ENCODE data around the gene MACROD2.

The MACROD2 gene

DNA sequence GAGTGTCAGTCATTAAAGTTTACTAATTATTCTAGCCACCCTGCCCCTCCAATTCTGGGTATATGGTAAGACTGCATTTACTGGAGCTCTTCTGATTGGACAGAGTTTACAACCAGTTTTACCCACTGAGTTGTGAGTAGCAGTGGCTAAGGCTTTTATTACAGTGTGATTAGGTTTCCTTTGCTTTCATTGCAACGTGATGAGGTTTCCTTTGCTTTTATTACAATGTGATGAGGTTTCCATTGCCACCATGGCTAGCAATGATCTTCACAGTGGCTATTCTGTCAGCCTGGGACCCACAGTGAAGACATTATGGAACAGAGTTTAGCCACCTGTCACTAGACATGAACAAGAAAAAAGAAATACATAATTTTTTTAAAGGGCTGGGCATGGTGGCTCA, 1052.3 kb downstream of the MACROD2 start:
- no peak for DNase-seq (ENCODE audit: low read depth in 2 of 2)

DNA sequence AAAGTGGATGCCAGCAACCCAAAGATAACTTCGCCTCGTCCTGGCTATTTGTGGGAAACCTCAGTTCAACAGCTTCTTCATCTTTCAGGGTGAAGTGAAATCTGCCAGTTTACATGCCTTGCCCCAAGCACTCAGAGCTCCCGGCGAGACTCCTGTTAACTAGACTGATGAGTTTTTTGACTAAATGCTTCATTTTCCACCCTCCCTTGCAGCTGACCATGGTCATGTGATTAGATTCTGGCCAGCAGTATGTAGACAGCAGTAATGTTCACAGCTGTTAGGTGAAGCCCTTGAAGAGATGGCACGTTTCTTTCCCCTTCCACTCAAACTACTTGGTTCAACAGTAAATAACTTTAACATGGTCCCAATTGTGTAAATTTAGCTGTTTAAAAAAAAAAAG, 1060.9 kb downstream of the MACROD2 start:
- DNase-seq (ENCODE audit: low read depth in 2 of 2) = no peak

DNA sequence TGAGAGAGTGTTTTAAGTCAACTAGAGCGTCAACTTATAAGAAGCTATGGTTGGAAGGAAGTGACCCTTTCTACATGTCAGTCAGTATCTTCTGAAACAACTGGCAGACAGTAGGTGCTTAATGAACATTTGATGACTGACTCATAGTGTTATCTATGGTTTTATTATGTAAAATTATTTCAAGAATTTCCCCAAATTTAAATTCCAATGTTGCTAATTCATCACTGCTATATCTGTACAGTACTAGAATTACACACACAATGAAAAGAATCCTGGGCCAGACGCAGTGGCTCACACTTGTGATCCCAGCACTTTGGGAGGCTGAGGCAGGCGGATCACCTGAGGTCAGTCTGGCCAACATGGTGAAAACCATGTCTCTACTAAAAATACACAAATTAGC, 1063.5 kb downstream of the MACROD2 start:
- DNase-seq (ENCODE audit: low read depth in 2 of 2) = no peak

DNA sequence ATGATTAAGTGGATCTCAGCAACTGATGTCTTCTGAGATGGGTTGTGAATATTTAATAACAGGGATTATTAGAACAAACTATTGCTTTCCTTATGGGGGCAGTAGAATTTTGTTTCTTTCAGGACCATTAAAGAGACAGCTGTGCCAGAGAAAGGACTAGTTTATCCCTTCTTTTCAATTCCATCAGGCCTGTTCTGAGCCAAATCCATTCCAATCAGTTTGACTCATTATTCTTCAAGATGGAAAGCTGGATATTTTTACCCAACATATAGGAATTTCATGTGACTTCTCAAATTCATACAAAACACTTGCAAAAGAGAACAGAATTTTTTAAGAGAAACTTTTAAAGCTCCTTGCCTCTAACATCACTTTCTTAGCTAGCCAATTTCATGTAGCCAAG, 1064.1 kb downstream of the MACROD2 start:
- DNase-seq (ENCODE audit: low read depth in 2 of 2) = no peak

DNA sequence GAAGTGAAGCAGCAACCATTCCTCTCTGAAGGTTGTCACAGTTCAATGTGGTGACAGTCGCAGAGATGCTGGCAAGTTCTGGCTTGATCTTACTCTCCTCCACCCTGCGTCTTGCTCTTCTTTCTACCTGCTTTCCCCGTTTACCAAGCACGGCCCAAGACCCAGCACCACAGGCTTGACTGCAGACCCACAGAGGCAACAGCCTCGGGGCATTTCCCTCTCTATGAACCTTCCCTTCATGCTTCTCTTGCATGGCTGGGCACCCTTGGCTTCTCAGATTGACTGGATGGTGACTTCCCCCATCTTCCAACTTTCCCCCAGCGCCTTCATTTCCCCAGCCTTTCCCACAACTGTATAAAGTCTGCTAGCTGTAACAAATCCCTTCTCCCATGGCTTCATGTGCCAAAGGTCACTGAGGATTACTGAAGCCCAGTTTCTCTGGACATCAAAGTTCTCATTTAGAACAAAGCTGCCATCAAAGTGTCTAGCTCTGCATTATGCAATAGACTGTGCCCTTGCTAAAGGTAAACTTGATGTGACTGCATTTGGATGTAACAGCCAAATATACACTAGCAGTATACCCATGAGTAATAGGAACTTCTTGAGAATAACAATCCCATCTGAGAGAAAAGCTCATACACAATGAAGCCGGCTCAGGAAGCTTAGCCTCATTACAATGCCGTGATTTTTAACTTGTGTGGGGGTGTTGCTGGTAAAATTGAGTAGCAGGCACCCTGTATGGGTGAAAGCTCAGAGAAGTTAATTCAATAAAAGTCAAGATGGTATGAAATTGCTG, 1065.1 kb downstream of the MACROD2 start:
- no peak for DNase-seq (ENCODE audit: low read depth in 2 of 2)

DNA sequence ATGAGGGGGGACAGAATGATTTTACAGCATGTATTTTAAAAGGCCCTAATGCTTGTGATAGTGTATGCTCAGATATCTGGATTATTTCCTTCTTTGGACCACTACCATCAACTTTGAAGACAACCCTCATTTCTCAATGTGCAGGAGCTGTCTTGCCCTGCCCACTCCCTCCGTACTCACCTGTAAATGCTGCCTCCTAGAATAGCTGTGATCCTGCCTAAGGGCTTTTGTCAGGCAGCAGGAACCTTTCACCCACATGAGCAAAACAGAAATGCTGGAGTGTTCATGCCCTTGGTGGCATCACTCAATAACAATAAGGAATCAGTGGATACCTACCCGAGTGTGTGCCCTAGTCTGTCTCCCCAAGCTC, 1065.7 kb downstream of the MACROD2 start:
- no peak for DNase-seq (ENCODE audit: low read depth in 2 of 2)

DNA sequence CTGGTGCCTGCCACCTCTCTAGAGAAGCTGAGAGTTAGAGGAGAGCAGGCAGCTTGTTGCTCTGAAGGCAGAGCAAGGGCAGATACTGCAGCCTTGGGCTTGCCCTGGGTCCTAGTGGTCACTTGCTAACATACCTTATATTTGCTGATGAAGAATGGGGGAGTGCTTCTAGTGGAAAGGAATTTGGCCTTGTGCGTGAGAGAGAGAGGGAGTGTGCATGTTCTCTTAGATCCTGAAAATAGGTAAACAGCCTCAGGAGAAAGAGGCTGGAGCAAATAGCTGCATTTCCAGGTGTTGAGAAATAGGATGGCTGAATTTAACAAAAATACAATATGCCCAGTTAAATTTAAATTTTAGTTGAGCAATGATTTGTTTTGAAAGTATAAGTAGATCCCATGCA, 1066.6 kb downstream of the MACROD2 start:
- no peak for DNase-seq (ENCODE audit: low read depth in 2 of 2)

DNA sequence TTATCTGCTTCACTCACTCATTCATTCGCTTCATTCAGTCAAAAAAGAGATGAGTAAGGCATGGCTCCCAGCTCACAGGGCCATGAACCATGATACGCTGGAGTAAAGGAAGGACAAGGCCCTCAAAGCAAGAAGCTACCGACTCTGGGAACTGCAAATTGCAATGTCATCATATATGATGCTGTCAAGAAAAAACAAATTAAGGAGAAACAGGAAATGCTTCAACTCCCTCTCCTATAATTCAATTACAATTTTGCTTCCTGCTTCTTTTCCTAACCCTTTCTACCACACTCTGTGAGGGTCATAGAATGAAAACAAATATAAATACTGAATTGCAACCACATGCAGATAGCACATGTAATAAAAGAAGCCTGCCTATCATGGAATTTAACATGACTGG, 1067.8 kb downstream of the MACROD2 start:
- no peak for DNase-seq (ENCODE audit: low read depth in 2 of 2)

DNA sequence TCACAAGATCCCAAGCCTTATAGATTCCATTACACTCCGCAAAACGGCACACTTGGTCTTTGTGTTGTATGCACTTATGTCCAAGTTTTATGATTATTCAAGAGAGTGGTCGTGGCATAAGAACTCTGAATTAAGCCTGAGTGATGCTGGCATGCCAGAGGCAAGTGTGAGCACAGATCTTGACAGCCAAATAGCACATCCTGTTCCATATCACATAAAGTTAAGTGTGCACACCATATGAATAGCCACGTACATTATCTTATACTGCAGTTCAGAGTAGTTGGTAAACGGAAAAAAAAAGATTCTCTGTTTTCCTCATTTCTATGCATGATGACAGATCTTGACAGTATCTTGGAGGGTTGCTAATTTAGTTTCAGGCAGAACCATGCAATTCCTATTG, 1069.4 kb downstream of the MACROD2 start:
- no peak for DNase-seq (ENCODE audit: low read depth in 2 of 2)

DNA sequence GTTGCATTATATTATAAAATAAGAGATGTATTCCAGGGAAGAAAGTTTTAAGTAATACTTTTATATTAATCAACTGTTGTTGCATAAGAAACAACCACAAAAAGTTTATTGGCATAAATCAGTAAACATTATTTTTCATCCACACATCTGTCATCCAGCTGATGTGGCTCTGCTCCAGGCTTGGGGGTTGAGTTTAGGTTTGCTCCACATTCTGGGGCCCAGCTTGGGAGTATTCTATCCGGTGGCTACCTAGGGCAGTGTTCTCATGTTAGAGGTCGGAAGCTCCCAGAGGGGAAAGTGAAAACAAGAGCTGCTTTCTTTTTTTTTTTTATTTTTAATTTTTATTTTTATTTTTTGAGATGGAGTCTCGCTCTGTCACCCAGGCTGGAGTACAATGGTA, 1070.5 kb downstream of the MACROD2 start:
- DNase-seq (ENCODE audit: low read depth in 2 of 2) = no peak

DNA sequence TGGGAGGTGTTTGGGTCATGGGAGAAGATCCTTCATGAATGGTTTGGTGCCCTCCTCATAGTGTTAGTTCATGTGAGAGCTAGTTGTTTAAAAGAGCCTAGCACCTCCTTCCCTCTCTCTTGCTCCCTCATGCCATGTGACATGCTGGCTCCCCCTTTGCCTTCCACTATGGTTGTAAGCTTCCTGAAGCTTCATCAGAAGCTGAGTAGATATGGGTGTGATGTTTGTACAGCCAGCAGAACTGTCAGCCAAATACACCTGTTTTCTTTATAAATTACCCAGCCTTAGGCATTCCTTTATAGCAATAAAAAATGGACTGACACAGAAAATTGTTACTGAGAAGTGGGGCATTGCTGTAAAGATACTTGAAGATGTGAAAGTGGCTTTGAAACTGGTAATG, 1073.2 kb downstream of the MACROD2 start:
- DNase-seq (ENCODE audit: low read depth in 2 of 2) = no peak

DNA sequence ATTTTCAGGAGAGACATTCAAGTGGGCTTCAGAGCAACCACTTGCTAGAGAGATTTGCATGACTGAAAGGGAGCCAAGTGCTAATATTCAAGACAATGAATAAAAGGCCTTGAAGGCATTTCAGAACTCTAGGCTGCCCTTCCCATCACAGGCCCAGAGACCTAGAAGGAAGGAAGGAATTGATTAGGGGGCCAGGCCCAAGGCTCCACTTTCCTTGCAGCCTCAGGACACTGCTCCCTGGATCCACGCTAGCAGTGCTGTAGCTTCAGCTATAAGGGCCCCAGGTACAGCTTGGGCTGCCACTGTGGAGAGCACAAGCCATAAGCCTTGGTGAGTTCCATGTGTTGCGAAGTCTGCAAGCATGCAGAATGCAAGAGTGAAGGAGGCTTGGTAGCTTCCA, 1074.0 kb downstream of the MACROD2 start:
- DNase-seq (ENCODE audit: low read depth in 2 of 2) = no peak

DNA sequence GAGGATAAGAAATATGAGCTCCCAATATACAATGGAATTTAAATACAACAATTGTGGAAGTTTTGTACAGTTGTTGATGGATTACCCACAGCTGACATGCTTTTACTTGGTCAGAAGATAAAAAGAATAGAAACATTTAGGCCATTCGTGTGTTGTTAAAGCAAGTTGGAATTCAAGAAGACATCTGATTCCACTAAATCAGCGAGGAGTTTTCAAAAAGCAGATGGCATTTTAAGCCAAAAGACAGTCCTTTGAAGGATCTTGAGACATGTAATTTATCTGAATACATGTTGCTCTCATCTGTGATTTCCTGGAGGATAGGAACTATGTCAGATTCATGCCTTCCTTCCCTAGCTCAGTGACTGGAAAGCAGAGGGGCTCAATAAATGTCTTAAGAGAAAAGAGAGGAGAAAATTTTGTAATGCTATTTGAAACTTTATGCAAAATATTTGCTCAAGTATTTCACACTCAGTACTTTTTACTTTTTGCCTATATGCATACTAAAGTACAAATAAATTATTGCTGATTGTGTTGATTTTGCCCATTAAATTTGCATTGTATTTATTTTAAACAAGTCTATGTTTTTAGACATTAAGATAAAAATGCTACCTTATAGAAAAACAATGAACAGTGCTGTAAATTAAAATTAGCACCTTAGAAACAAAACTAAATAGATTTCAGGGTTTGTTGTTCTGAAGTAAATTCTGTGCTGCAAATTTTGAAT, 1075.9 kb downstream of the MACROD2 start:
- no peak for DNase-seq (ENCODE audit: low read depth in 2 of 2)

DNA sequence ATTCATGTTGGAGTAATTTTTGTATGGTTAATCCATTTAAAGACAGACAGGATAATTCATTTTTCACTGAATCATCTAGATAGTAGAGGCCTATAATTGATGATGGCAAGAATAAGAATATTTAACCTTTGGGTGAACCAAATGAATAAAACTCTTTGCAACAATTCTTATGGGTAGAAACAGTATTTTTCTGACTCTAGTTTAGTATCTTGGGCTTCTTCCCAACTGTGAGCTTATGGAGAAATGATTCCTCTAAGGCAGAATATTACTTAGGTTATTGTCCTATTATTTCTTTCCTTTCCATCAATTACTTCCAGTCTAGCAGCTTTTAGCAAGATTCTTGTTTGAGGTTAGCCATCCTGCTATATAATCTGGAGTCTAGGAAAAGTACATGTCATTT, 1077.0 kb downstream of the MACROD2 start:
- no peak for DNase-seq (ENCODE audit: low read depth in 2 of 2)

DNA sequence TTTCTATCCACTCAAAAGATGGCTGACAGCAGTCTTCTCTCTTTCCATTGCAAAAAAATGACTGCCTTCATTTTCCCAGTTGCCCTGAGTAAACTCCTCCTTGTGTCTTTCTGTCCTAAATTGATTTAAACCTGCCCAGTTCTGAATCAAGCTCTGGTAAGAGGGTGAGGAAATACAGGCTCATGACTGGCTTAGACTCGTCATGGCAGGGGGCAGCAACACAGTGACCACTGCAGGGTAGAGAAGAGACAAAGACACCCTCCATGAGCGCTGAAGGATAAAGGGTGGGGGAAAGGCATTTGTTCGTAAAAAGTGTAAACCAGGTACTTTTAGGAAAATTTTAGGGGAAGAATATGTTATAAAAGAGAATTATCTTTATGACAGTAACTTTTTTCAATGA, 1080.3 kb downstream of the MACROD2 start:
- no peak for DNase-seq (ENCODE audit: low read depth in 2 of 2)

DNA sequence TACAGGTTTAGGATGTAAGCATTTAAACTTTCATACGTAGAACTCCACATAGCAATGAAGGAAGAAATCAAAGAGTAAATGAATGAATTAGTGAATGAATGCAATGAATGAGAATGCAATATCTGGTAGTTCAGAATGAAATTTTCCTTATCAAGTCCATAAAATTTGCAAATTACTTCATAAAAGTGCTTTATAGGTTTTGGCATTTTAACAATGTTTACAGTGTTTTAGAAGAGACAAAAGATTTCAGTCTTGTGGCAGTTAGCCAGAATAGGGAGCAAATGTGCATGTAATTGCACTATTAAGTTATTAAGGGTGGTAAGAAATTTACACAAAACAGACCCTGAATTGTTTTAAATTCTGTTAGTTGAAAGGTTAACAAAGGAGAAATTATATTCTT, 1081.5 kb downstream of the MACROD2 start:
- no peak for DNase-seq (ENCODE audit: low read depth in 2 of 2)

DNA sequence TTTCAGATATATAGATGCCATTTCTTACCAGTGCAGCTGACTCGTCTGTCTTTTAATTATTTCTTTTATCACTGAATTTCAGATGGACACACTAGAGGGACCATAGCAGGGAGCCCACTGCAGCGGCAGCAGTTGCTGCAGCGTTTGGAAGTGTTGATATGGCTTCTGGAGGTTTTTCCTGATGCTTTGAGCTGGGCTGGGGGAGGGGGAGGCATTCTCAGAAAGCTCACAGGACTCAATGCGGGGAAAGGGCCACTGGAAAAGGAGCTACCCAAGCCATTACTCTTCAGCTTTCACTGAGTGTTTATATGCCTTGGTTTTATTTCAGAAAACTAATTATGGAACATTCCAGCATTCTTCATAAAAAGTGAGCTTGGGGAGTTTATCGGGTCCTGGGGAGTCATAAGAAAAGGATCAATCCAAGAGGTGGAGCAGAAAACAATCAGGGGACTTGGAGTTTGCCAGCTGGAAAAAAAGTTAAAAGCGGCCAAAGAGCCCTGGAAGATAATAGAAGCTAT, 1082.5 kb downstream of the MACROD2 start:
- DNase-seq (ENCODE audit: low read depth in 2 of 2) = no peak

DNA sequence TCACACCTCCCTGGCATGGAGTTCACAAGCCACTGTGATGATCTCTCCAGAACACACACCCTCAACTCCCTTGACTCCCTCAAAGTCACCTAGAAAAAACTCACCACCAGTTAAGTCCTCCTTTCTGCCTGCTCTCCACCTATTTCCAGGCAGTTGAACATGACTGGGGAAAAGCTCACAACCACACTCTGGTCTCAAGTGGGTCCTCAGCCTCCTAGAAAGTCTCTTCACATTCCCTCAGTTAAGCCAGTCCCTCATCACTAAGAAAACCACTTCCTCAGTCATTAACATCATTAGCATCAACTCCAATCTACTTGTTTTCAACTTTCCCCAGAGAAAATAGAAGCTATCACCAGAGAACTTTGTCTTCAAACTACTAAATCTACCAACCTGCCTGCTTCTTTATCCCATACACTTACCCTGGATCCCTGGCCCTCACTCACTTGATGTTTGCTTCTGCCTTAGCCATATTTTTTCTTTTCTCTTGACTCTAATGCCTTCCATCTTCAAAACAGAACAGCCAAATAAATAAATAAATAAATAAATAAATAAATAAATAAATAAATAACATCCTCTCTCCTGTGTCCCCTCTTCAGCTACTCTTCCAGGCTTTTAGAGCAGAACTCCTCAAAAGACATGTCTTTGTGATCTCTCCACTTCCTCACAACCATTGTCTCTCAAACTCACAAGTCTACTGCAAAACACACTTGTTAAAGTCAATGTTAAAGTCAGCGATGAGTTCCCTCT, 1084.5 kb downstream of the MACROD2 start:
- DNase-seq (ENCODE audit: low read depth in 2 of 2) = no peak

DNA sequence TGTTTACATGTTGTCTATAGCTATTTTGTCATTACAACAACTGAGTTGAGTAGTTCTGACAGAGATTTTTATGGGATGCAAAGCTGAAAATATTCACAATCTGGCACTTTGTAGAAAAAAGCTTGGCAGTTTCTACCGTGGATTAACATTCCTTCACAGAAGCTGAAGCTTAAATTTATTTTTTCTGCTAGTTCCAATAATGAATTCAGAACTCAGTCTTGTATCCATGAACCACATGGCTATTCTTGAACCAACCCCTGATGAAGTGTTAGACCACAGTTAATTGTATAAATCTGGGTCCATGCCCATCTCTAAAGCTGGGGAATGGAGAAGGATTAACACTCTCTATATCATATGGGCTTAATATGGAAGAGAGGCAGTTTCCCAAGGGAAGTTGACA, 1085.9 kb downstream of the MACROD2 start:
- no peak for DNase-seq (ENCODE audit: low read depth in 2 of 2)

DNA sequence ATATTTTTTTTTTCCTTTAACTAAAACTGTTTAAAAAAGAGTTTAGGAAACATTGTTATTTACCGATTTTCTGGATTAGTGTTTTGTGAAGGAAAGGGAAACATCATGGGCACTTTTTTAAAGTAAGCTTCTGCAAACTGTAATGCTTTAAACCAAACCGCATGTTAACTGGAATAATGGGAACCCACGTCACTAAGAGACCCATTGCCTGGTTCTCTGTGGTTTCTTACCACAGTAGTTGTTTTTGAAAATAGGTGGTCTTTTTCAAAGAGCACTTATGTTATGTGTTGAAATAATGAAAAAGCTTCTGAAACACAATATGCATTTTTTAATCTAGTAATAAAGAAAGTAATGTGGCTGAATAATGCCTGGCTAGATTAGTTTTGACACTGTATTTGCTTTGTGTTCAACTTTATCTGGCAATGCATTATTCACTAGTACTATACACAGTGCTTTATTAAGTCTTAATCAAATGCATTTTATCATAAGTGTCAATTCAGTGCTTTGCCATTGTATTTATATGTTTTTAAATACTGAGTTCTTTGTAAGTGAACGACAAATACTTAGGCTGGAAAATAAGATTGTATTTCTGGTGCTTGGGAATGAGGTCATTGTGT, 1096.2 kb downstream of the MACROD2 start:
- DNase-seq (ENCODE audit: low read depth in 2 of 2) = no peak

DNA sequence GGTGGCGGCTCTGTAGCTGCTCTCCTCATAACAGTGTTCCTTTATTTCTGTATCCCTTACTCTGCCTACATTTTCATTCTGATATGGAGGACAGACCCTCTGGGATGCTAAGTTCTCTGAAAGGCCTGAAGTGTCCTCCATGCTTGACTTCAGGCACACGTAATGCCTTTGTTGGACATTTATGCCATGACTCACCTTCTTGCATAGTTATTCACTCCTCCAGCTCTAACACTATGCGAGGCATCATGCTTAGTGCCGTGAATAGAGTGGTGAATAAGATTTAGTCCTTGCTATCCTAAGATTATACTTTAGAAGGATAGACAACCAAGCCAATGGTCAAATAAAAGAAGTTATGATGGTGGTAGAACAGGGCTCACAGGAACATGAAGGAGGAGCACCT, 1103.0 kb downstream of the MACROD2 start:
- no peak for DNase-seq (ENCODE audit: low read depth in 2 of 2)

DNA sequence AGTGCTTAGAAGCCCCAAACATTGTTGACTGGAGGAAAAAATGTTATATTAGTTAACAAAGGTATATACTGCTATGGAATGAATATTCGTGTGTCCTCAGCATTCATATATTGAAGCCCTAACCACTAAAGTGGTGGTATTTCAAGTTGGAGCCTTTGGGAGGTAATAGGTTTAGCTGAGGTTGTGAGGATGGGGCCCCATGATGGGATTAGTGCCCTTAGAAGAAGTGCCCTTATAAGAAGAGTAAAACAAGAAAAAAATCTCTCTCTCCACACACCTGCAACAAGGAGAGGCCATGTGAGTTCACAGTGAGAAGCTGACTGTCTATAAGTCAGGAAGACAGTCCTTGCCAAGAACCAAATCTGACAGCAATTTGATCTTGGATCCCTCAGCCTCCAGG, 1103.8 kb downstream of the MACROD2 start:
- DNase-seq (ENCODE audit: low read depth in 2 of 2) = no peak

All from stimulated activated CD8-positive, alpha-beta memory T cell treated with anti-CD3 and anti-CD28 coated beads, Interleukin-2, amount 100 ng/mL, for 1 hour (primary cell).